HepG2 (cell line): ENCODE data around the gene USH2A. TPM values are rescaled to one million over a fixed set of nuclear protein-coding genes. Genes with fewer than 3 reads are reported as not detected.

Experiments
- ATAC-seq: fragments of 200-7000 bp; cut with Tn5 transposase; 3 replicates; pipeline ENCODE4 v1.9.1; 2020; ENCODE audit warnings: mild to moderate bottlenecking, moderate library complexity
- BruUV-seq: library from RNA; stranded (reverse); fragments of 400-500 nt; replicated peaks from 2 replicates; lab custom pipeline; 2021; lab: Mats Ljungman, UMichigan
- CTCF ChIA-PET: fragments of 300-600 bp; formaldehyde crosslinking; extraction: SDS; loops from one replicate; lab custom pipeline; 2021; ENCODE audit warnings: low total read pairs, inconsistent platforms, low intra/inter-chr PET ratio; lab: Yijun Ruan, JAX
- POLR2A ChIA-PET: fragments of 350-600 bp; sonication (Branson Sonifier 250); formaldehyde crosslinking; loops from one replicate; lab custom pipeline; 2020; ENCODE audit warnings: antibody characterized with exemption, inconsistent platforms; lab: Yijun Ruan, JAX
- DNase-seq: peaks from one replicate; pipeline ENCODE4 v3.0.0-alpha.2; 2015; ENCODE audit warnings: low spot score
- FAIRE-seq: peaks from 3 replicates; lab custom pipeline; 2011; peaks lifted over from hg19 to GRCh38; lab: Jason Lieb, UNC
- H2AFZ ChIP-seq: one replicate; pipeline ENCODE4 v1.6.1; 2011; ENCODE audit warnings: low read length, inconsistent platforms
- H3K27ac ChIP-seq: fragments of 300-600 bp; 3 replicates; pipeline ENCODE4 v1.8.0; 2011; ENCODE audit warnings: mixed run types, mild to moderate bottlenecking, mixed read lengths, low read length, inconsistent platforms; ENCODE audit not compliant: insufficient read depth; ENCODE audit errors: extremely low read length
- H3K27me3 ChIP-seq, 2 experiments: fragments of 200-600 bp in 1 of 2; 2 replicates in 1 of 2; 3 replicates in 1 of 2; pipeline versions ENCODE4 v1.6.0 to v1.8.0; 2011; ENCODE audit warnings: low read length in 2 of 2, mild to moderate bottlenecking in 2 of 2, moderate library complexity in 2 of 2, inconsistent platforms in 1 of 2; ENCODE audit not compliant: insufficient read depth in 2 of 2, control insufficient read depth in 1 of 2
- H3K36me3 ChIP-seq, 2 experiments: fragments of 200-600 bp in 1 of 2; replicated peaks in 1 of 2; 2 replicates in 1 of 2; 3 replicates in 1 of 2; pipeline versions ENCODE4 v1.5.1 to v1.8.0; 2011; ENCODE audit warnings: low read length in 2 of 2, inconsistent platforms in 1 of 2; ENCODE audit not compliant: insufficient read depth in 2 of 2, control insufficient read depth in 1 of 2
- H3K4me1 ChIP-seq: 2 replicates; pipeline ENCODE4 v1.5.1; 2012; ENCODE audit warnings: low read length, inconsistent platforms; ENCODE audit not compliant: insufficient read depth
- H3K4me2 ChIP-seq: 2 replicates; pipeline ENCODE4 v1.6.0; 2011; ENCODE audit warnings: low read depth, low read length, inconsistent platforms
- H3K4me3 ChIP-seq, 3 experiments: fragments of 200-600 bp in 1 of 3; sonication (generic), shearing (Covaris generic) in 1 of 3; replicated peaks in 1 of 3; 2 replicates each; pipeline ENCODE4 v1.5.1; 2011 to 2016; ENCODE audit warnings: low read length in 3 of 3, inconsistent platforms in 2 of 3, low read depth in 2 of 3, mild to moderate bottlenecking in 2 of 3, control low read depth in 1 of 3, mixed read lengths in 1 of 3; ENCODE audit not compliant: insufficient read depth in 1 of 3
- H3K79me2 ChIP-seq: one replicate; pipeline ENCODE4 v1.6.1; 2011; ENCODE audit warnings: low read length, inconsistent platforms; ENCODE audit not compliant: insufficient read depth
- H3K9ac ChIP-seq: 2 replicates; pipeline ENCODE4 v1.6.0; 2011; ENCODE audit warnings: mild to moderate bottlenecking, low read depth, low read length, inconsistent platforms; ENCODE audit not compliant: insufficient read depth
- H3K9me3 ChIP-seq: 2 replicates; pipeline ENCODE4 v1.5.1; 2012; ENCODE audit warnings: mild to moderate bottlenecking, low read length
- H4K20me1 ChIP-seq: 2 replicates; pipeline ENCODE4 v1.6.0; 2011; ENCODE audit warnings: inconsistent platforms, mild to moderate bottlenecking, low read length, moderate library complexity; ENCODE audit not compliant: insufficient read depth
- CBX5 ChIP-seq: sonication (generic); formaldehyde crosslinking; IDR thresholded peaks from 2 replicates; pipeline ENCODE4 v1.4.0; 2020; ENCODE audit warnings: missing genetic modification reagents, borderline replicate concordance
- CEBPB ChIP-seq: IDR thresholded peaks from 2 replicates; pipeline ENCODE4 v1.6.1; 2011; ENCODE audit warnings: low read depth, low read length, improper control_type of control experiment, borderline replicate concordance
- IKZF1 ChIP-seq: fragments of 450-650 bp; IDR thresholded peaks from 2 replicates; pipeline ENCODE4 v1.7.1; 2016
- NBN ChIP-seq: fragments of 450-650 bp; conservative IDR thresholded peaks from 2 replicates; pipeline ENCODE4 v1.6.1; 2017
- NFYB ChIP-seq: sonication (generic); formaldehyde crosslinking; IDR thresholded peaks from 2 replicates; pipeline ENCODE4 v1.4.0; 2020; ENCODE audit warnings: missing genetic modification reagents
- SNAI1 ChIP-seq: sonication (generic); formaldehyde crosslinking; IDR thresholded peaks from 2 replicates; pipeline ENCODE4 v1.5.0; 2020; ENCODE audit warnings: mild to moderate bottlenecking, missing genetic modification reagents, borderline replicate concordance
- SP2 ChIP-seq: sonication (generic); formaldehyde crosslinking; IDR thresholded peaks from 2 replicates; pipeline ENCODE4 v1.5.1; 2020; ENCODE audit warnings: mild to moderate bottlenecking, missing genetic modification reagents
- STAG1 ChIP-seq: sonication (generic); formaldehyde crosslinking; IDR thresholded peaks from 2 replicates; pipeline ENCODE4 v1.4.0; 2020; ENCODE audit warnings: missing genetic modification reagents
- ZNF329 ChIP-seq: sonication (generic); formaldehyde crosslinking; IDR thresholded peaks from 2 replicates; pipeline ENCODE4 v1.9.0; 2021; ENCODE audit warnings: low read depth, mild to moderate bottlenecking, missing genetic modification reagents
- in situ Hi-C: cut with HindIII; loops from 2 replicates; pipeline ENCODE4 v1.10.0; 2017; ENCODE audit warnings: low pct_unique_long_range_greater_than_20kb; ENCODE audit not compliant: extremely low pct_ligation_motif_present
- intact Hi-C: fragments of 100-400 bp; cut with micrococcal nuclease; formaldehyde crosslinking; loops from one replicate; pipeline ENCODE4 v1.10.0; 2022; ENCODE audit not compliant: unreplicated experiment
- polyA plus RNA-seq, 8 experiments: library from polyadenylated mRNA; depleted of rRNA in 3 of 8; stranded (reverse) in 7 of 8; unstranded in 1 of 8; fragments of >200 nt; fragmentation: Illumina TruSeq in 4 of 8; extraction: Trizol in 4 of 8; gene quantifications; 2 replicates each; pipeline versions ENCODE4 v1.2.1 to v1.2.3, GENCODE V29; 2011 to 2016; ENCODE audit warnings: low read depth in 4 of 8, missing spikeins in 1 of 8, mixed read lengths in 1 of 8; ENCODE audit not compliant: insufficient read depth in 1 of 8
- total RNA-seq, 5 experiments: library from RNA; depleted of rRNA; stranded (reverse); fragments of >200 nt; fragmentation: Illumina TruSeq; extraction: Trizol; gene quantifications; 2 replicates each; pipeline ENCODE4 v1.2.3, GENCODE V29; 2016; ENCODE audit warnings: low read depth in 1 of 5
- TF ChIP-seq, protein P1 (sequence below): IDR thresholded peaks from 2 replicates; pipeline ENCODE4 v1.6.1; 2016; ENCODE audit warnings: mild to moderate bottlenecking, missing biosample characterization, missing genetic modification reagents
- TF ChIP-seq, protein P2 (sequence below): sonication (generic); formaldehyde crosslinking; IDR thresholded peaks from 2 replicates; pipeline ENCODE4 v1.4.0; 2020; ENCODE audit warnings: mild to moderate bottlenecking, missing genetic modification reagents, borderline replicate concordance

The USH2A gene
- total and polyA plus RNA-seq, 2 of the 13 experiments (the other 11 are each of a cell fraction or from before 2014, with no cell fraction given), result 0.02 TPM; not detected in 1

DNA sequence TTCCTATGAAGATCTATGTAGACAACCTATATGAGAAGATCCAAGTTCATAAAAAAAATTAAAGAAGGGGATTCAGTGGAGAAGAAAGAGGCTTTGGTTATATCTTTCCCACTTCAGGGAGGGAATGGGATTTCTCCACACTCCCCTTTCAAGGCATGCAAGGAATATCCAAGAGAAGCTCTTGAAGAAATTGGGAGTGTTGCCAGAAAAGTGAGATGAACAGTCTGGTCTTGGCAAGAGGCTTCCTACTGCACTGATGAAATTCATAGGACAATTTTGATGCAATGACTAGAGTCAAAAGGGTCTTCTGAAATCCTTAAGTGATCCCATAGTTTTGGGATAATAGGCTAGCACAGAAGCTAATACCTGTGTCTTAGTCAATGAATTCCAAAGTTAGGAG lies 703.1 kb downstream of the USH2A start:
- no peaks in the 10 kb centered on the region for H3K9me3 ChIP-seq
- H3K27me3 ChIP-seq, result no peaks in the 10 kb centered on the region
- no peak for ATAC-seq
- H3K4me3 ChIP-seq, result no peak overlapping the region
- no peak for TF ChIP-seq IKZF1
- TF ChIP-seq, protein P1, sequence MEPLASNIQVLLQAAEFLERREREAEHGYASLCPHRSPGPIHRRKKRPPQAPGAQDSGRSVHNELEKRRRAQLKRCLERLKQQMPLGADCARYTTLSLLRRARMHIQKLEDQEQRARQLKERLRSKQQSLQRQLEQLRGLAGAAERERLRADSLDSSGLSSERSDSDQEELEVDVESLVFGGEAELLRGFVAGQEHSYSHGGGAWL (CRISPR knock-in tag), result no peak
- TF ChIP-seq CEBPB, result no peak
- TF ChIP-seq ZNF329 (CRISPR knock-in tag), result no peak
- no peak for TF ChIP-seq SP2 (CRISPR knock-in tag)
- no peak for TF ChIP-seq SNAI1 (CRISPR knock-in tag)
- TF ChIP-seq NFYB (CRISPR knock-in tag), result no peak
- TF ChIP-seq, protein P2, sequence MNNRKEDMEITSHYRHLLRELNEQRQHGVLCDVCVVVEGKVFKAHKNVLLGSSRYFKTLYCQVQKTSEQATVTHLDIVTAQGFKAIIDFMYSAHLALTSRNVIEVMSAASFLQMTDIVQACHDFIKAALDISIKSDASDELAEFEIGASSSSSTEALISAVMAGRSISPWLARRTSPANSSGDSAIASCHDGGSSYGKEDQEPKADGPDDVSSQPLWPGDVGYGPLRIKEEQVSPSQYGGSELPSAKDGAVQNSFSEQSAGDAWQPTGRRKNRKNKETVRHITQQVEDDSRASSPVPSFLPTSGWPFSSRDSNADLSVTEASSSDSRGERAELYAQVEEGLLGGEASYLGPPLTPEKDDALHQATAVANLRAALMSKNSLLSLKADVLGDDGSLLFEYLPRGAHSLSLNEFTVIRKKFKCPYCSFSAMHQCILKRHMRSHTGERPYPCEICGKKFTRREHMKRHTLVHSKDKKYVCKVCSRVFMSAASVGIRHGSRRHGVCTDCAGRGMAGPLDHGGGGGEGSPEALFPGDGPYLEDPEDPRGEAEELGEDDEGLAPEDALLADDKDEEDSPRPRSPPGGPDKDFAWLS, result no peak
- no peak for TF ChIP-seq NBN
- TF ChIP-seq CBX5 (CRISPR knock-in tag), result no peak
- no peak for TF ChIP-seq STAG1 (CRISPR knock-in tag)
- BruUV-seq, result no TSS peak
- FAIRE-seq, result no peak
- DNase-seq, result no peak
- intact Hi-C loops (no loop called here), in situ Hi-C loops (no loop called here)
- H3K36me3 ChIP-seq, result no peaks in the 10 kb centered on the region
- H3K4me1 ChIP-seq, result peaks cover 8% of the 10 kb centered on the region; the same call in 1 of the 2 replicates
- no peak overlapping the region for H3K4me2 ChIP-seq
- no peaks in the 10 kb centered on the region for H3K79me2 ChIP-seq
- H2AFZ ChIP-seq, result no peak overlapping the region
- H4K20me1 ChIP-seq, result no peaks in the 10 kb centered on the region
- no peak overlapping the region for H3K27ac ChIP-seq
- CTCF ChIA-PET, result no interaction called here
- POLR2A ChIA-PET, result no interaction called here
- no peak overlapping the region for H3K9ac ChIP-seq
